GM21786 (cell line): ENCODE data around the gene VPS37B.

Source experiments
- ATAC-seq: cut with Tn5 transposase; IDR thresholded peaks from one replicate; pipeline ENCODE4 v1.9.1; 2021; ENCODE audit not compliant: unreplicated experiment

The VPS37B gene

GRCh38 chr12:122855071-122855829 is 40.7 kb downstream of the VPS37B start:
- ATAC-seq = no peak

- ATAC-seq = no peak
Observed at GRCh38 chr12:122854554-122854953, 41.4 kb downstream of the VPS37B start.

- no peak for ATAC-seq
Observed at GRCh38 chr12:122853582-122854245, 42.2 kb downstream of the VPS37B start.

GRCh38 chr12:122852336-122853275 is 43.3 kb downstream of the VPS37B start:
- ATAC-seq = no peak

- ATAC-seq = no peak
Observed at GRCh38 chr12:122851820-122852219, 44.1 kb downstream of the VPS37B start.

- no peak for ATAC-seq
Observed at GRCh38 chr12:122850695-122851350, 45.1 kb downstream of the VPS37B start.

GRCh38 chr12:122850048-122850445 is 45.9 kb downstream of the VPS37B start:
- no peak for ATAC-seq

- no peak for ATAC-seq
Observed at GRCh38 chr12:122849352-122850047, 46.4 kb downstream of the VPS37B start.

- no peak for ATAC-seq
Observed at GRCh38 chr12:122848471-122849351, 47.2 kb downstream of the VPS37B start.

GRCh38 chr12:122847921-122848421 is 48.0 kb downstream of the VPS37B start:
- ATAC-seq = no peak

- no peak for ATAC-seq
Observed at GRCh38 chr12:122847516-122847836, 48.4 kb downstream of the VPS37B start.

GRCh38 chr12:122846622-122847515 is 49.1 kb downstream of the VPS37B start:
- no peak for ATAC-seq

- no peak for ATAC-seq
Observed at GRCh38 chr12:122845865-122846621, 49.9 kb downstream of the VPS37B start.

- no peak for ATAC-seq
Observed at GRCh38 chr12:122845041-122845864, 50.7 kb downstream of the VPS37B start.

- no peak for ATAC-seq
Observed at GRCh38 chr12:122844366-122844971, 51.5 kb downstream of the VPS37B start.

- ATAC-seq = no peak
Observed at GRCh38 chr12:122843455-122843854, 52.5 kb downstream of the VPS37B start.
